HL-60 (cell line): ENCODE measurements around the gene RPRD1B.

ENCODE experiments used
- DNase-seq, 2 experiments: peaks; one replicate each; pipeline ENCODE4 v3.0.0-alpha.2; 2010 to 2020; ENCODE audit warnings: low read depth in 1 of 2, low spot score in 1 of 2
- H3K27ac ChIP-seq: fragments of 250-450 bp; sonication (Bioruptor Pico); replicated peaks from 2 replicates; pipeline ENCODE4 v1.5.1; 2020; ENCODE audit warnings: mild to moderate bottlenecking, moderate library complexity
- H3K27me3 ChIP-seq: fragments of 250-450 bp; sonication (Bioruptor Pico); 2 replicates; pipeline ENCODE4 v1.5.1; 2021; ENCODE audit warnings: mild to moderate bottlenecking, moderate library complexity; ENCODE audit not compliant: insufficient read depth, poor library complexity, severe bottlenecking
- H3K4me3 ChIP-seq: replicated peaks from 2 replicates; pipeline ENCODE4 v1.5.1; 2011; ENCODE audit warnings: mild to moderate bottlenecking, control low read depth, low read length; ENCODE audit not compliant: insufficient read depth
- GABPA ChIP-seq: IDR thresholded peaks from 2 replicates; pipeline ENCODE4 v1.6.1; 2012; ENCODE audit warnings: low read depth
- POLR2AphosphoS5 ChIP-seq: IDR thresholded peaks from 2 replicates; pipeline ENCODE4 v1.6.1; 2012; ENCODE audit warnings: low read depth
- SPI1 ChIP-seq: IDR thresholded peaks from 2 replicates; pipeline ENCODE4 v1.6.1; 2012; ENCODE audit warnings: low read depth, mild to moderate bottlenecking, borderline replicate concordance
- TF ChIP-seq, protein P1 (sequence below): IDR thresholded peaks from one replicate; pipeline ENCODE4 v1.5.1; 2011; ENCODE audit warnings: low read length, control low read depth, inconsistent platforms; ENCODE audit not compliant: insufficient read depth
- TF ChIP-seq, protein P2 (sequence below): IDR thresholded peaks from 2 replicates; pipeline ENCODE4 v1.6.1; 2012; ENCODE audit warnings: low read depth; ENCODE audit not compliant: insufficient replicate concordance

RPRD1B gene

DNA sequence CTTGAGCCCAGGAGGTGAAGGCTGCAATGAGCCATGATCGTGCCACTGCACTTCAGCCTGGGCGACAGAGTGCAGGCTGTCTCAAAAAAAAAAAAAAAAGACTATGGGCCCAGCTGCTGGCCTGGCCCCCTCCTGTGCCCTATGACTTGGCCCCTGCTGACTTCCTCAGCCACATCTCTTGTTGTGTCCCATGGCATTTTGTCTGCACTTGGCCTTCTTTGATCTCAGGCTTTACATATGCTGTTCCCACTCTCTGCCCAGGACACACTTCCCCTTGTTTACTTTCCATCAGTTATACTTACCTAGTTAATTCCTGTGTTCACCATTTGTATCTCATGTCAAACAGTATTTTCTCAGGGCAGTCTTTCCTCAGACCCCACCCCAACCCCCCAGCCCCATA, 44.5 kb downstream of the RPRD1B start:
- TF ChIP-seq POLR2AphosphoS5 (no peak), SPI1 (no peak)
- TF ChIP-seq, protein P1, sequence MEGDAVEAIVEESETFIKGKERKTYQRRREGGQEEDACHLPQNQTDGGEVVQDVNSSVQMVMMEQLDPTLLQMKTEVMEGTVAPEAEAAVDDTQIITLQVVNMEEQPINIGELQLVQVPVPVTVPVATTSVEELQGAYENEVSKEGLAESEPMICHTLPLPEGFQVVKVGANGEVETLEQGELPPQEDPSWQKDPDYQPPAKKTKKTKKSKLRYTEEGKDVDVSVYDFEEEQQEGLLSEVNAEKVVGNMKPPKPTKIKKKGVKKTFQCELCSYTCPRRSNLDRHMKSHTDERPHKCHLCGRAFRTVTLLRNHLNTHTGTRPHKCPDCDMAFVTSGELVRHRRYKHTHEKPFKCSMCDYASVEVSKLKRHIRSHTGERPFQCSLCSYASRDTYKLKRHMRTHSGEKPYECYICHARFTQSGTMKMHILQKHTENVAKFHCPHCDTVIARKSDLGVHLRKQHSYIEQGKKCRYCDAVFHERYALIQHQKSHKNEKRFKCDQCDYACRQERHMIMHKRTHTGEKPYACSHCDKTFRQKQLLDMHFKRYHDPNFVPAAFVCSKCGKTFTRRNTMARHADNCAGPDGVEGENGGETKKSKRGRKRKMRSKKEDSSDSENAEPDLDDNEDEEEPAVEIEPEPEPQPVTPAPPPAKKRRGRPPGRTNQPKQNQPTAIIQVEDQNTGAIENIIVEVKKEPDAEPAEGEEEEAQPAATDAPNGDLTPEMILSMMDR: no peak
- Histone ChIP-seq H3K4me3 (no peak overlapping the region), H3K27me3 (no peaks in the 10 kb centered on the region), H3K27ac (no peak overlapping the region)
- no peak for DNase-seq

DNA sequence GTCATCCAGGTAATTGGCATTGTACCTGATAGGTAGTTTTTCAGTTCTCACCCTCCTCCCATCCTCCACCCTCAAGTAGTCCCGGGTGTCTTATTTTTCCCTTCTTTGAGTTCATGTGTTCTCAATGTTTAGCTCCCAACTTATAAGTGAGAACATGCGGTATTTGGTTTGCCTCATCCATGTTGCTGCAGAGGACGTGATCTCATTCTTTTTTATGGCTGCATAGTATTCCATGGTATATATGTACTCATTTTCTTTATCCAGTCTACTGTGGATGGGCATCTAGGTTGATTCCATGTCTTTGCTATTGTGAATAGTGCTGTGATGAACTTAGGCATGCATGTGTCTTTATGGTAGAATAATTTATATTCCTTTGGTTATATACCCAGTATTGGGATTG, 45.8 kb downstream of the RPRD1B start:
- DNase-seq: no peak
- Histone ChIP-seq H3K4me3 (no peak overlapping the region), H3K27ac (no peak overlapping the region), H3K27me3 (no peaks in the 10 kb centered on the region)
- TF ChIP-seq SPI1 (no peak), POLR2AphosphoS5 (no peak), GABPA (no peak)
- TF ChIP-seq, protein P1: no peak
- TF ChIP-seq, protein P2, sequence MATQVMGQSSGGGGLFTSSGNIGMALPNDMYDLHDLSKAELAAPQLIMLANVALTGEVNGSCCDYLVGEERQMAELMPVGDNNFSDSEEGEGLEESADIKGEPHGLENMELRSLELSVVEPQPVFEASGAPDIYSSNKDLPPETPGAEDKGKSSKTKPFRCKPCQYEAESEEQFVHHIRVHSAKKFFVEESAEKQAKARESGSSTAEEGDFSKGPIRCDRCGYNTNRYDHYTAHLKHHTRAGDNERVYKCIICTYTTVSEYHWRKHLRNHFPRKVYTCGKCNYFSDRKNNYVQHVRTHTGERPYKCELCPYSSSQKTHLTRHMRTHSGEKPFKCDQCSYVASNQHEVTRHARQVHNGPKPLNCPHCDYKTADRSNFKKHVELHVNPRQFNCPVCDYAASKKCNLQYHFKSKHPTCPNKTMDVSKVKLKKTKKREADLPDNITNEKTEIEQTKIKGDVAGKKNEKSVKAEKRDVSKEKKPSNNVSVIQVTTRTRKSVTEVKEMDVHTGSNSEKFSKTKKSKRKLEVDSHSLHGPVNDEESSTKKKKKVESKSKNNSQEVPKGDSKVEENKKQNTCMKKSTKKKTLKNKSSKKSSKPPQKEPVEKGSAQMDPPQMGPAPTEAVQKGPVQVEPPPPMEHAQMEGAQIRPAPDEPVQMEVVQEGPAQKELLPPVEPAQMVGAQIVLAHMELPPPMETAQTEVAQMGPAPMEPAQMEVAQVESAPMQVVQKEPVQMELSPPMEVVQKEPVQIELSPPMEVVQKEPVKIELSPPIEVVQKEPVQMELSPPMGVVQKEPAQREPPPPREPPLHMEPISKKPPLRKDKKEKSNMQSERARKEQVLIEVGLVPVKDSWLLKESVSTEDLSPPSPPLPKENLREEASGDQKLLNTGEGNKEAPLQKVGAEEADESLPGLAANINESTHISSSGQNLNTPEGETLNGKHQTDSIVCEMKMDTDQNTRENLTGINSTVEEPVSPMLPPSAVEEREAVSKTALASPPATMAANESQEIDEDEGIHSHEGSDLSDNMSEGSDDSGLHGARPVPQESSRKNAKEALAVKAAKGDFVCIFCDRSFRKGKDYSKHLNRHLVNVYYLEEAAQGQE: no peak

DNA sequence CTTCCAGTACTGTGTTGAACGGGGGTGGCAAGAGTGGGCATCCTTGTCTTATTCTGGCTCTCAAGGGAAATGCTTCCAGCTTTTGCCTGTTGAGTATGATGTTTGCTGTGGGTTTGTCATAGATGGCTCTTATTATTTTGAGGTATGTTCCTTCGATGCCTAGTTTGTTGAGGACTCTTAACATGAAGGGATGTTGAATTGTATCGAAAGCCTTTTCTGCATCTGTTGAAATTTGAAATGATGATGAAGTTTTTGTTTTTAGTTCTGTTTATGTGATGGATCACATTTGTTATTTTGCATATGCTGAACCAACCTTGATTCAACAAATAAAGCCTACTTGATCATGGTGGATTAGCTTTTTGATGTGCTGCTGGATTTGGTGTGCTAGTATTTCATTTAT, 48.0 kb downstream of the RPRD1B start:
- no peak for TF ChIP-seq GABPA
- no peak for TF ChIP-seq POLR2AphosphoS5
- TF ChIP-seq, protein P2: no peak
- TF ChIP-seq, protein P1: no peak
- no peak for TF ChIP-seq SPI1
- Histone ChIP-seq H3K27me3 (no peaks in the 10 kb centered on the region), H3K27ac (no peak overlapping the region), H3K4me3 (no peak overlapping the region)
- no peak for DNase-seq

DNA sequence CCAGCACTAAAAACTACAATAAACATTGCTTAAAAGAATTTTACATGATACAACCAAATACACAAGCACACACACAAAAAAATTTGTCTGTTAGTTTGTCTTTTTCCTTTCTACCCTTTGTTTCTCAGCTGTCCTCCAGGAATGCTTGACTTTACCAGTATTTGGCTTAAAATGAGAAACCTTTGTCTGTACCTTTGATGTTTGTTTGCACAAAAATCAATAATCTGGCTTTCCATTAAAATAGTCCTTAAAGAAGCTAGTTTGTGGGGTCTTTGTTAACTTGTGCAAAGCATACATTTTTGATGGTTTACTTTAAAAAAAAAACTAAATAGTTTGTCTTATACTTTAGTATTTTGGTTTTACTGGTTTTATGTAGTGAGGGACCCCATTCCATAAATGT, 49.3 kb downstream of the RPRD1B start:
- no peak for DNase-seq
- H3K4me3 ChIP-seq: no peak overlapping the region
- H3K27me3 ChIP-seq: no peaks in the 10 kb centered on the region
- H3K27ac ChIP-seq: no peak overlapping the region
- TF ChIP-seq GABPA (no peak), POLR2AphosphoS5 (no peak), SPI1 (no peak)
- TF ChIP-seq, protein P2: no peak
- TF ChIP-seq, protein P1: no peak
